Neutrophil (primary cell): ENCODE results near the gene BCL7A.

Experiments used
- H3K27ac ChIP-seq: fragments of 200-600 bp; sonication (generic); 2 replicates; pipeline ENCODE4 v1.5.1; 2016; ENCODE audit warnings: mild to moderate bottlenecking, moderate library complexity
- H3K27me3 ChIP-seq: fragments of 200-600 bp; sonication (generic); 2 replicates; pipeline ENCODE4 v1.6.0; 2016; ENCODE audit warnings: mild to moderate bottlenecking
- H3K36me3 ChIP-seq: fragments of 200-600 bp; sonication (generic); 2 replicates; pipeline ENCODE4 v1.5.1; 2017
- H3K4me1 ChIP-seq, 2 experiments: fragments of 200-600 bp in 1 of 2; sonication (generic) in 1 of 2; 1 replicate in 1 of 2; 2 replicates in 1 of 2; pipeline versions ENCODE4 v1.5.1 to v1.6.1; 2013 to 2016; ENCODE audit warnings: low read depth in 1 of 2, low read length in 1 of 2, mild to moderate bottlenecking in 1 of 2, moderate library complexity in 1 of 2; ENCODE audit not compliant: control insufficient read depth in 1 of 2, insufficient read depth in 1 of 2
- H3K4me3 ChIP-seq, 2 experiments: fragments of 200-600 bp in 1 of 2; sonication (generic) in 1 of 2; 1 replicate in 1 of 2; 2 replicates in 1 of 2; pipeline ENCODE4 v1.5.1; 2013 to 2016; ENCODE audit warnings: low read depth in 1 of 2, low read length in 1 of 2, mild to moderate bottlenecking in 1 of 2, moderate library complexity in 1 of 2
- H3K9me3 ChIP-seq: fragments of 200-600 bp; sonication (generic); 2 replicates; pipeline ENCODE4 v1.5.1; 2016
- TF ChIP-seq, protein P1 (sequence below): fragments of 200-600 bp; sonication (generic); IDR thresholded peaks from 2 replicates; pipeline ENCODE4 v1.5.1; 2016; ENCODE audit warnings: antibody characterized with exemption

The BCL7A gene

DNA sequence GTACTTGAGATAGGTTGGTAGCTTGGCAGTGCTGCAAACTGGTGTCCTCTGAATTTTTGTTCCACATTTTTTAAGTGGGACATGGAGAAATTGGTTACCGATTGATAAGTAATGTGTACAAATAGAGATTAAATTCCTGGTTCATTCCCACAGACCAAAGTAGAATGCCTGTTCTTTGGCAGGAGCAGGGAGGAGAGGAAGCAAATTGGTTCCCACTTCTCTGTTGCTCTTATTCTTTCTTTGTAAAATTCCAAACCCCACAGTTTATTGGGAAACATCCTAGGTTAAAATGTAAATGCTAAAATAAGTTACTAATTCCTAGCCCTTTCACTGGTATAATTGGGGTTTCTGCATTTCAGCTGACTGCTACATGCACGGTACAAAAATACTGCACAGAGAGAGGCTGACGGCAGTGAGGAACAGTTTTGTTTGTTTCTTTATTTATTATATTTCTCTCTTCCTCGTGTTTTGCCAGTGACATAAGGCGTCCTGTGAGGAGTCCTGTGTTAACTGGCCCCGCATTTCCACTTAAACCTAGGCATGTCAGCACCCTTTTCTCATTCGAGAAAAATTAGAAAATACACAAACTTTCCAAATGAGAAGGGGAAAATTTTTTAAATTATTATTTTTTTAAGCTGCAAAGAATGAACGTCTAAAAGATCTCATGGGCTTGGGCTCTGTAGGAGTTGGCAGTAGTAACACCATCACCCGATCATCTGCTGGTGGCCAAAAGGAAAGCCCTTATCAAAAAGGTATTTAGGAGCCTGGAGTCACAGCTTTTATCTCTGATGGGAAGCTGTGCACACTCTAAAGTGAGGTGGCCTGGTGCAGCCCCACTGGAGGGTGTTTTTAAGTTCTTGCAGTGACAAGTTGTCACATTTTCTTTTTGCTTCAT is 25.4 kb upstream of the BCL7A start:
- Histone ChIP-seq H3K4me3 (no peak overlapping the region), H3K4me1 (no peaks in the 10 kb centered on the region), H3K36me3 (no peaks in the 10 kb centered on the region), H3K27ac (no peak overlapping the region), H3K27me3 (peaks cover 20% of the 10 kb centered on the region), H3K9me3 (no peaks in the 10 kb centered on the region)
- TF ChIP-seq, protein P1, sequence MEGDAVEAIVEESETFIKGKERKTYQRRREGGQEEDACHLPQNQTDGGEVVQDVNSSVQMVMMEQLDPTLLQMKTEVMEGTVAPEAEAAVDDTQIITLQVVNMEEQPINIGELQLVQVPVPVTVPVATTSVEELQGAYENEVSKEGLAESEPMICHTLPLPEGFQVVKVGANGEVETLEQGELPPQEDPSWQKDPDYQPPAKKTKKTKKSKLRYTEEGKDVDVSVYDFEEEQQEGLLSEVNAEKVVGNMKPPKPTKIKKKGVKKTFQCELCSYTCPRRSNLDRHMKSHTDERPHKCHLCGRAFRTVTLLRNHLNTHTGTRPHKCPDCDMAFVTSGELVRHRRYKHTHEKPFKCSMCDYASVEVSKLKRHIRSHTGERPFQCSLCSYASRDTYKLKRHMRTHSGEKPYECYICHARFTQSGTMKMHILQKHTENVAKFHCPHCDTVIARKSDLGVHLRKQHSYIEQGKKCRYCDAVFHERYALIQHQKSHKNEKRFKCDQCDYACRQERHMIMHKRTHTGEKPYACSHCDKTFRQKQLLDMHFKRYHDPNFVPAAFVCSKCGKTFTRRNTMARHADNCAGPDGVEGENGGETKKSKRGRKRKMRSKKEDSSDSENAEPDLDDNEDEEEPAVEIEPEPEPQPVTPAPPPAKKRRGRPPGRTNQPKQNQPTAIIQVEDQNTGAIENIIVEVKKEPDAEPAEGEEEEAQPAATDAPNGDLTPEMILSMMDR: no peak

DNA sequence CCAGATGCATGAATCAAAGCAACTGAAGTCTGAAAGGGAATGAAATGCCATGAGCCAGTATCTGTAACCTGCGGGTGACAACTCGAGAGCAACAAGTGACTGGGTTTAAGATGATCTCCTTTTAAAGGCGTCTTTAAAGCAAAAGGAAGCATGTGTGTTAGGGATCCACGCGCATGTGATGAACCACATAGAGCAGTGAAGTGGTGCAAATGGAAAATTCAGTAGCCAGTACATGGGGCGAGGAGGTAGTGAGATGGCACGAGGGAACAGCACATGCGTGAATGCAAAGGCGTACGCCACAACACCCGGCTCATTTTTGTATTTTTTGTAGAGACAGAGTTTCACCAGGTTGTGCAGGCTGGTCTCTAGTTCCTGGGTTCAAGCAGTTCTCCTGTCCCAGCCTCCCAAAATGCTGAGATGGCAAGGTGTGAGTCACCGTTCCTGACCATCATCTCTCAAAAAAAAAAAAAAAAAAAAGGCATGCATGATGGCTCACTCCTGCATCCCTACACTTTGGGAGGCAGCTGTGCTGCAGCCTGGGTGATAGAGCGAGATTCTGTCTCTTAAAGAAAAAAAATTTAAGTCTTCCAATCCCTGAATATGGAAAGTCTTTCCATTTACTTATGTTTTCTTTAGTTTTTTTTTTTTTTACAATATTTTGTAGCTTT is 24.6 kb upstream of the BCL7A start:
- H3K4me1 ChIP-seq: no peaks in the 10 kb centered on the region
- H3K4me3 ChIP-seq: no peak overlapping the region
- no peak overlapping the region for H3K27ac ChIP-seq
- no peaks in the 10 kb centered on the region for H3K36me3 ChIP-seq
- H3K9me3 ChIP-seq: no peaks in the 10 kb centered on the region
- TF ChIP-seq, protein P1: no peak
- H3K27me3 ChIP-seq: peaks cover 20% of the 10 kb centered on the region

DNA sequence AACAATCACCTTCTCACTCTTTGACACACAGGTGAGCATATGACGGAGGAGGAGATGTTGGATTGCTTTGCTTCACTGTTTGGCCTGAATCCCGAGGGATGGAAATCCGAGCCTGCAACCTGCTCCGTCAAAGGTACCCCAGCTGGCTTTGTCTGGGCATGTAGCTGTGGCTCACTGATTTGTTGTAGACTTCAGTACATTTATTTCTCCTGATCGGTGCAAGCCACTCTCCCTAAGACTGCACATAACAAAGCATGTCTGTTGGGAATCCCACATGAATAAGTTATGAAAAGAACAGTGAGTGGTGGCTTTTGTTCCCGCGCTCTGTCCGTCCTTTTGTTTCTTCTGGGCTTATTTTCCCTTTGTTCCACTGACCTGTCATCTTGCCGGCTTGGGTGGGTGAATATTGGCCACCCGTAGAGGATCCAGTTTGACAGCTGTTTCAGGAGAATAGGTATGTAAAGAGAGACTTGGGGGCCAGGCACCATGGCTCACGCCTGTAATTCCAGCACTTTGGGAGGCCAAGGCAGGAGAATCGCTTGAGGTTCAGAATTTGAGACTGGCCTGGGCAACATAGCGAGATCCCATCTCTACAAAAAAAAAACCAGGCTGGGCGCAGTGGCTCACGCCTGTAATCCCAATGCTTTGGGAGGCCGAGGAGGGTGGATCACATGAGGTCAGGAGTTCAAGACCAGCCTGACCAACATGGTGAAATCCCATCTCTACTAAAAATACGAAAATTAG is 20.0 kb upstream of the BCL7A start:
- TF ChIP-seq, protein P1: no peak
- Histone ChIP-seq H3K27ac (no peak overlapping the region), H3K9me3 (no peaks in the 10 kb centered on the region), H3K4me1 (no peaks in the 10 kb centered on the region), H3K36me3 (no peaks in the 10 kb centered on the region), H3K4me3 (no peak overlapping the region), H3K27me3 (peaks cover 51% of the 10 kb centered on the region)

DNA sequence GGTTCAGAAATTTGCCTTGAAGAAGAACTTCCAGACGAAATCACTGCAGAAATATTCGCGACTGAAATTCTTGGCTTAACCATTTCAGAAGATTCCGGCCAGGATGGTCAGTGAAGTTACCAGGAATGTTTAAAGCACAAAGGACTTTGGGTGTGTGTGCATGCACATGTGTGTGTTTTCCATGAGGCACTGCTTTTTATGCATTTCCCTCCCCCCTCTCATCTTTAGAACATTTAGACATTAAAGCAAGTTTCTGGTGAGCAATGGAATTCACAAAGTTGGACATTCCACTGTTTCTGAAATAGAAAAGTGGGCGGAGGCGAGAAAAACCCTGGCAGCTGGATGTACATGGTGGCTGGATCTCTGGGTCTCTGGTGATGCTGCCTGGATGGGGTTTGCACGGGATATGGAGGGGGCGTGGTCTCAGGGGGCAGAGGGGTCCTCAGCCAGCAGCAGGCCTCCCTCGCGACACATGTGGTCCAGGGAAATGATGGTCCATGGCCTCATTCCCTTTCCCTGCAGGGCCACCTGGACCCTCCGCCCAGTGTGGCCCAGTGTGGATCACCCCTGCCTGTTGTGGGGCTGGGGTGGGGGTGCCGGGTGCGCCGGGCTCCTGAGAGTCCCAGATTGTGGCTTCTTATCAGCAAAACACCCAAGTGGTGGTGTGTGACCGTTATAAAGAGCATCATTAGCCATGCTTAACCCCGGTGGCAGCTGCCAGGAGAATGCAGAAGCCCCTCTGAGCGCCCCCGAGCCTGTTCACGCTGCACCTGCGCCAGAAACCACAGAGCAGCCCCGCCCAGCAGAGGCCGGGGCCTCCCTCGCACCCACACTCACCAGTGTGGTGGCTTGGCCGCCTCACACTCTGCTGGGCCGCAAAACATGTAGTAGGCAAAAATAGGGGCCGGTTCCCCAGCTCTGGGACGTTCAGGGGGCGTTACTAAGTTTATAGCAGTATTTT is 17.8 kb upstream of the BCL7A start:
- H3K36me3 ChIP-seq: no peaks in the 10 kb centered on the region
- no peak overlapping the region for H3K27ac ChIP-seq
- H3K4me3 ChIP-seq: no peak overlapping the region

More for the DNA sequence above, 17.8 kb upstream of the BCL7A start:
- Histone ChIP-seq H3K4me1 (no peaks in the 10 kb centered on the region), H3K27me3 (peaks cover 51% of the 10 kb centered on the region), H3K9me3 (no peaks in the 10 kb centered on the region)
- TF ChIP-seq, protein P1: no peak
